A172 (cell line): ENCODE measurements around the gene FARS2. TPM values are rescaled to one million over a fixed set of nuclear protein-coding genes. Genes with fewer than 3 reads are reported as not detected.
"Not testable (repeated sequence)": the region's sequence is repeated elsewhere in the genome, so short reads cannot be mapped to it uniquely, and the experiment has no call there.

ENCODE experiments used
- DNase-seq: peaks from one replicate; pipeline ENCODE4 v3.0.0-alpha.2; 2015; ENCODE audit warnings: low spot score
- total RNA-seq: library from RNA; depleted of rRNA; stranded (reverse); fragments of >200 nt; shearing (Covaris generic); gene quantifications from 2 replicates; pipeline ENCODE4 v1.2.3, GENCODE V29; 2014

Gene FARS2
- total RNA-seq, 1 experiment from 2014 or later: 12.5 TPM

GRCh38 chr6:5664149-5664548 lies 402.8 kb downstream of the FARS2 start:
- no peak for DNase-seq

DNA sequence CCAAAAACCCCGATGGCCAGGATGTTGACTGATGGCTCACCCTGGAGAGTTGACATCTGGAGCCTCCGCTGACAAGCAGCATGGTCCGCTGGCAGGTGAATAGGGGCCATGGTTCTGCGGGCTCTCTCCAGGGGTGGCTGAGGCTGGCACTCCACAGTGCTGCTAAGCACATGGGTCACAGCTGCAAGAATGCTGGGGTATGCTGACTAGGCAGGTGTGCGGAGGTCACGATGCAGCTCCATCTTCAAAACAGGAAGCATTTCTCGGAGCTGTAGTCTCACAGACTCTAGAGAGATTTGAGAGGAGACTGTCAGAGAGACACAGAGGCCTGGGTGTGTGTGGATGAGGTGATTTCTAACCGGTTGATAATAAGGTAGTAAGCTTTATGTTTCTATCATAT lies 403.9 kb downstream of the FARS2 start:
- no peak for DNase-seq

DNA sequence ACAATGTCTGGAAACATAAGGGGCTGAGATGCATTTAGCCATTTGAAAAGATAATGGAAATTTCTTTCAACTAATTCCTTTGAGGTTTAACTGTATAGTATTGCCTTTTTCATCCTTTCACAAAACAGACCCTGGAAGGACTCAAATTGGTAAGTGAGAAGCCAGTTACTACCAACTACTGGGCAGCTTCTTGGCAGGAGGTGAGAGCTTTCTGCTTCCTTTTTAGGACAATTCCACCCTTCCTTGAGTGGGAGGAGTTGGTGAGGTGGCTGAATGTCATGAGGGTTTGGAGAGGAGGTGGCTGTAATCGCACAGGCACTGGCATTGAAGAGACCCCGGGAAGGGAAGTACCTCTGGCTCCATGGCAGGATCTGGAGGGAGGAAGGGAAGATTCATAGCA lies 404.4 kb downstream of the FARS2 start:
- no peak for DNase-seq

GRCh38 chr6:5666695-5667094 lies 405.4 kb downstream of the FARS2 start:
- DNase-seq: no peak

DNA sequence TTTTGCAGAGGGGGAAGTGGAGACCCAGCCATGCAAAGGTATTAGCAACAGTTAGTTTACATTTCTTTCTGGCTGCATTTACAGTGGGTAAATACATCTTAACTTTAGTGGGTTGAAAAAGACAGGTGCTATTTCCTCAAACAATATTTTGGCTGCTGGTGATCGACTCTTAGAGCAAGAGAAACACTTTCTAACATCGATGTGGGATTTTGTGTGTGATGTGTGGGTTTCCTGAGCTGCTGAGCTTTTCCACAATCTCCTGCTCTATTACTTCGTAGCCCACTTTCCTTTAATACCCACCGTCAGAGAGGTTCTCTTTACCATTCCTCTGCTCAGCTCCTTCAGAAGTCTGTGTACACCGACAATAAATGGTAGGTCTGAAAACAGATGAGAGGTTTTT lies 406.4 kb downstream of the FARS2 start:
- no peak for DNase-seq

GRCh38 chr6:5670381-5670780 lies 409.1 kb downstream of the FARS2 start:
- no peak for DNase-seq

DNA sequence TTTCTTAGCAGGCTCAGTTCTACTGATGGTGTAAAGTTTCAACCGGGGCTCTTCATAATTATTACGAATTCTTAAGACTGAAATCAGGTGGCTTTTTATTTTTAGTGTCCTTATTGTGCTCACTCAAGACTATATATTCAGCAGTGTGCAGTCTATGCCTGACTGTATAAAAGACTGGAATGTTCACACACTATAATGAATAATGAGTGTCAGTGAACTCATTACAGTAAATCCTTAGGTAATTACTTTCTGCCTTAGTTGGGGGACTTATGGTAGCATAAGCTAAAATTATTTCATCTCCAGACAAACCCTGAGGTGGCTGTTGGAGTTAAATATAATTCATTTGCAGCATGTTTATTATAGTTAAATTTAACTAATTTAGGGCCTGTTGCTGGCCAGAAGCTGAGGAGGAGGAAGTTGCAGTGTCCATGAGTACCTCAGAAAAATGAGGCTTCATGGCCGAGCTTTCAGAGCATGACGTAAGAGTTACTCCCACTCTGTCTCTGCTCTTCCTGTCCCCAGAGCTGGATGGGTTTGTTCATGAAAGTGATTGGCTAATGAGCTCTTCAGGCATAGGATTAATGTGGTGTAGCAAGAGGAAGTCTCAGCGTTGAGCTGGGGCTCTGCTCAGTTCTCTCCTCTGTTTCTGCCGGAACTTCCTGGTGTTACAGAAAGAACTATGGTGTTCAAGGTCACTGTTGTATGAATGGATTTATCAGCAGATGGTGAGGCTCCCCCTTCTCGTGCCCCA lies 409.7 kb downstream of the FARS2 start:
- no peak for DNase-seq

DNA sequence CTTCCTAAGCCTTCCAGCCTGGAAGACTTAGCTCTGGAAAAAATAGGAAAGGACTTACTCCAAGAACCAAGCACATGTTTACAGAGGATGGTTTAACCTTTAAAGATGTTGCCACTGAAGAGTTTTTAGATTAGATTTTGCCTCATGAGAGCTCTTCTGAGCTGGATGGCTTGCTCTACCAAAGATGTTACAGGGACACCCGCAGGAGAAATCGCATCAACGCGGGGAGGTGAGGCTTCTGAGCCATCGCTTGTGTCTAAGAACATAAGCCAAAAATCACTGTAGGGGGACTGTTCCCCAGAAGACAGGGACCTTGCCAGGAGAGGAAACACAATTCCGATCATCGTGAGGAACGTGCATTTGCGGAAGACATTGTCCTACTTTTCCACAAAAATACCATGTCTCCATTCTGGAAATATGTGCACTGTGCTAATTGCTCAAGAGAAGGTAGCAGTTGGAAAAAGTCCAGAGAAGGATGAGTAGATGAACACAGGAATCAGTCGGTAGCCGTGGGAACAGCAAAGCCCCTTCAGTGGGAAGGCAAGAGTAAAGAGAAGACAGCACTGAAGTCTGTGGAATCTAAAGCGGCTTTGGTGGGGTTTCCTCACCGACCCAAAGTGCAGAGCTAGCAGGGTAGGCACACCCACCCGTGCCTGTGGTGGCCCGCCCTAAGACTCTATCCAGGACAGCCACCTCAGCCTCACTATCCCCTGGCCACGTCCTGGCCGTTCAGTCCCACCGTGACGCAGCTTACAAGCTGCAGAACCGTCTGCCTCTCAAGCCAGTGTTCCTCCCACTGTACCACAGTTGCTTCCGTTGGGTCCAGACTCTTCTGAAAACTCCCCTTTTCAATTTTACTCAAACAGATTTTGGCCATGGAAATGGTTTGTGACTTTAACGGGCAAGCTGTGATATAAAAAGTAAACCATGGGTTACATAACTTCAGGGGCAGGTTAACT lies 410.6 kb downstream of the FARS2 start:
- no peak for DNase-seq

GRCh38 chr6:5672581-5673011 lies 411.3 kb downstream of the FARS2 start:
- DNase-seq: peak; percentile 73

DNA sequence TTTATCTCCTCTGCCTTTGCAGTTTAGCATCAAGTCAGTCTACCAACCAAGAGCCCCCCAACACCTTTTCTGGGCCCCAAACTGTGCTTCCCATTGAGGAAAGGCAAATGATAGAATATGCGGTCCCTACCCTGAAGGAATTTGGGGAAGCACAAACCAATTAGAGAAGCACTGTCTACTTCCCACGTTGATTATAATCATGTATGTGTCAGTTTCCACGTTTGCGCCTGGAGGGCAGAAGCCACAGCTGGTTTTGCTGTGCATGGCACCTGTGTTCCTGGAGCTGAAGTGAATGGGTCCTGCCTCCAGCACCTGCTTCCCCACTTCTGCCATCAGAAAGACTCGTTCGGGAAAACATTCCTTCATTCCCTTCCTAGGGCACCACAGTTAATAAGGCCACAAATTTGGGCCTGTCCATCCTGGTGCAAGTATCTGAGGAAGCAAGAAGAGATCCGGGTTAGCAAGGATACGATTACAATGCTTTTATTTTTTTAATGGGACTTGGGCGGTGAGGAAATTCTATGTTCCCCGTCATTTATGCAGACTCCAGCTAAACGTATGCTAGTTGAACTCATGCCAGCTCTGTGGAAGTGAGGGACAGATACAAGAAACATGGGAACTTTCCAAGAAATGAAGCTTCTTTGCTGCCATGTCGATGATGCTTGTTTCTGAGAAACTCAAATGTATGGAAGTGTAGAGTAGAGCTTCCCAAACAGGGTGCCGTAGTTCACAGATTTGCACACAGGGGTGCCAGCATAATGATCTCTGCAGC lies 411.9 kb downstream of the FARS2 start:
- no peak for DNase-seq

GRCh38 chr6:5674141-5674540 lies 412.8 kb downstream of the FARS2 start:
- DNase-seq: no peak

DNA sequence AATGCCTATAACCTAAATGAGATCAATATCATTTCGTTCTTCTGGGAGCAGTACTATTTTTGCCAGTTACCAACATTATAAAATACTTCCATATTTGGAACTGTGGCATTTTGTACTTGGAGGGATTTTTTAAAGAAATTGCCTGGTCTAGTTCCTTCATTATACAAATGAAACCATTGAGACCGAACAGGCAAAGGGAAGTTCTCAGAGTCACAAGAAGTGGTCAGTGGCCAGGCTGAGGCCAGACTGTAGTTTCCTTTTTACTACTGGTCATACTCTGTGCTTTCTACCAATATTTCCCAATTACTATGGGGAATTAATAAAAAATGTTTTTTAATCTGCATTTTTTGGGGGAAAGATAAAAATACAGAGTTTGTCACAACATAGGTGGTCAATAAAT lies 413.4 kb downstream of the FARS2 start:
- no peak for DNase-seq

DNA sequence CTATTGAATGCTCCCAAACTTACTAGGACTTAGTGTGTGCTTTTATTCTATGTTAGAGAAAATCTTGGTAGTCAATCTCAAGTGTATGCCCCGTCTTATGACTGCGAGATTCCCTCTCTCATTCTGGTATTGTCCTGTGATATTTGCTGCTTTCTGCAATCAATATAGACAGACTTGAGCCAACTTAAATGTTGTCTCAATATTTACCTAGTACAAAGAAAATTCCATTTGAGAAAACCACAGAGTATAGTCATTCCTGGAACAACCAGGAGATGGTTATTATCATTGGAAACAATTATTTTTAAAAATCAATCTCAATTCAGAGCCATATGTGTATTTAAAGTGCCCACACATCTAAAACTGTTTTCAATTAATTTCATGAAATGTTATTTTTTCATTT lies 415.4 kb downstream of the FARS2 start:
- DNase-seq: no peak

GRCh38 chr6:5677219-5678000 lies 416.1 kb downstream of the FARS2 start:
- DNase-seq: no peak

DNA sequence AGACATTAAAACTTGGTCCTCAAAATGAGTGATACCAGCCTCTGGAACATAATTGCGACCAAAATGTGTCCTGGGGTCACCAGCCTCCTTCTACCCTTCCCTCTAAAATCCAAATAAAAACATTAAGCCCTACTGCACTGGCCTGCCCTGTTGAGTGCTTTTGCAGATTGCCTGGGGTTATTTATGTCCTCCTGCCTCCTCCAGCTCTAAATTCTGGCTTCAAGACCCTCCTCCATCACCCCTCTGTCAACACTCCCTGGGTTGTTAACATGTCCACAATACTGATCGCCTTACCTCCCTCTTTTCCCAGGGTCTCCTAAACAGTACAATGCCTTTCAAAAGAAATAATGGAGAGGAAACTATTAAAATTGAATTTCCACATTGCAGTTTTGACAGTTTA lies 418.0 kb downstream of the FARS2 start:
- DNase-seq: no peak

- no peak for DNase-seq
Observed at GRCh38 chr6:5679691-5680090, 418.4 kb downstream of the FARS2 start.

GRCh38 chr6:5680095-5680494 lies 418.8 kb downstream of the FARS2 start:
- DNase-seq: no peak

DNA sequence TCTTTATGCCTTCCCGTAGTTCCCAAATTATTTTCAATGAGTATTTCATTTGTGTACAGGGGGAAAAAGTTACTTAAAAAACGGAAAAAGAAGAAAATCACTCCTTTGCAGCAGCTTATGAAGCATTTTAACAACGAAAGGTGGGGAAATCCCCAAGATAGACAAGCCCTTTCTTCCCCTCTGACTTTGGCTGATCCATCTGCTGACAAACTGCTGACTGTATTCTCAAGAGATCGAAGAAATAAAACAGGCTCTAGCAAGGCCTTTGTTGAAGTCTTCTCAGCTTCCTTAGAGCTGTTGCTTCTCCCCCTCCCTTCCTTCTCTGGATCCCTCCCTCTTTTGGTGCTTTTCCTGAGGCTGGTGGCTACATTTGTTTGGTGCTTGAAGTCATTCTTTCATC lies 420.2 kb downstream of the FARS2 start:
- DNase-seq: no peak

GRCh38 chr6:5682530-5682929 lies 421.2 kb downstream of the FARS2 start:
- DNase-seq: no peak

DNA sequence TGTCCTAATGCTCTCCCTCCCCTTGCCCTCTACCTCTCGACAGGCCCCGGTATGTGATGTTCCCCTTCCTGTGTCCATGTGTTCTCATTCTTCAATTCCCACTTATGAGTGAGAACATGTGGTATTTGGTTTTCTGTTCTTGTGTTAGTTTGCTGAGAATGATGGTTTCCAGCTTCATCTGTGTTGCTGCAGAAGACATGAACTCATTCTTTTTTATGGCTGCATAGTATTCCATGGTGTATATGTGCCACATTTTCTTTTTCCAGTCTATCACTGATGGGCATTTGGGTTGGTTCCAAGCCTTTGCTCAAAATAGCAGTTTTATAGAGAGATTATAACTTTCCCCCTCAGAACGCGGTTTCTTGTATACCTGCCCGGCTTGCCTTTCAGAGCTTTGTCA lies 422.4 kb downstream of the FARS2 start:
- DNase-seq: not testable (repeated sequence)

DNA sequence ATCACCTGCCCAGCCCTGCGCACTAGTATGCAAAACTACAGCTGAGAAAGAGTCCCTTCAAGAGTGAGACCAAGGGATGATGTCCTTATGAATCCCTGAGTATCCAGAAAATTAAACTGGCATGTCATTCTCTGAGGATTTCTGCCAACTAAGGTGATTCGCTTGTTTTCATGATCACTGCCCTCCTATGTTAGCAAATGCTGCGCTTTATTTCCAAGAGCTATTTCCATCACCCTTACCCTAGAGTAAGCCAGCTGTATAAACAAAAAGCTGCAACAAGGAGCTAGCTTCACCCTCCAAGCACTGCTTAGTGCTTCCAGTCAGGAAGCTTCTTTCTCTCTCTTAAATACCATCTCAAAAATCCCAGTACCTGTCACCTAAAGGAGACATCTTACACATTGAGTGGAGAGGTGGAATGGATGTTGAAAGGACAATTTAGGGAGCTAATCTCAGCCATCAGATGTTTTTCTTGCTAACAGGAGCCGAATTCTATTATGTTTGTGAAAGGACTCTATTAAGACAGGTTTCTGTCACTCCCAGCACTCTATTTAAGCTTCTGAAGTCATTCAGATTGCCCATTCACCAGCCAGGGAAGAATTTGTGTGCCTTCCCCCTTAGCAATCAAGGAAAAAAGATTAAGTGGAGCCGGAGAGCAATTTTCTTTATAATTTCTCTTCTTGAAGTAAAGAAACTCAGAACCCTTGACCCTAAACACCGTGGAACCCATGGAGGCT lies 423.2 kb downstream of the FARS2 start:
- DNase-seq: peak; percentile 31
